Hematopoietic multipotent progenitor cell (in vitro differentiated cells): ENCODE data around the gene GPC4. TPM values are rescaled to one million over a fixed set of nuclear protein-coding genes. Genes with fewer than 3 reads are reported as not detected.

Source experiments
- DNase-seq, 3 donors: peaks; one replicate each; pipeline ENCODE4 v3.0.0-alpha.2; 2011 to 2015; ENCODE audit warnings: low read depth in 2 of 3, low spot score in 2 of 3
- total RNA-seq: library from RNA; depleted of rRNA; stranded (reverse); fragments of >200 nt; gene quantifications from one replicate; pipeline ENCODE4 v1.2.3, GENCODE V29; 2012

Gene GPC4
- total RNA-seq, 1 donor, result under 0.01 TPM

- no peak for DNase-seq
Observed at GRCh38 chrX:133412665-133413064, 2.6 kb downstream of the GPC4 start.

DNA sequence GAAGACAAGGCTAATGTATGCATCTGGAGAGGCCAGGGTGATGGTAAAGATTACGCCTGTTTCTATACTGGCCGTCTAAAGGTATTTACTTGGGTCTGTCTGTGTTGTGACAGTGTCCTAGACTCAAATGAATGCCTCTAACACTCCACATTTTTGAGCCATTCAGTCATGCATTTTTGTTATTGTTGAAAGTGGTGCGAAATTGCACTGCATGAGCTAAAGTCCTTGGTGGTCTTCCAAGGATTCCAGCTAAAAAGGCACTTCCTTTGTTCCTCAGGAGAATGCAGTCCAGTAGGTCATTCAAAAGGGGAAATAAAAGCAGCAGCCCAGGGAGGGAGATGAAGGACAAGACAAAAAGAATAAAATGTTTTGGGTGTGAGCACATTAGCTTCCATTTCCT is 3.0 kb downstream of the GPC4 start:
- no peak for DNase-seq

- no peak for DNase-seq
Observed at GRCh38 chrX:133410550-133410949, 4.7 kb downstream of the GPC4 start.

GRCh38 chrX:133405498-133406185 is 9.6 kb downstream of the GPC4 start:
- no peak for DNase-seq

DNA sequence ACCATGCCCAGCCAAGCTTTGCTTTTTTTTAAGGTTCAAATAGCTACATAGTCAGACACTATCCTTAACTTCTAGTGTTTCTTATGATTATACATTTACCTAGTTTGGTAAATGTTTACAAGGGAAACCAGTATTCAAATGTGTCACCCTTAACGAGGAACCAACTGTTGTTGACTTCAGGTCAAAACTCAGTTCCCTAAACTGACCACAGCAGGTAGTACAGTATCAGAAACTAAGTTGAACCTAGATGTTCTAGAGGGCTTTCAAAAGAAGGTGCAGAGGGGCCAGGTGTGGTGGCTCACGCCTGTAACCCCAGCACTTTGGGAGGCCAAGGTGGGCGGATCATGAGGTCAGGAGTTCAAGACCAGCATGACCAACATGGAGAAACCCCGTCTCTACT is 11.3 kb downstream of the GPC4 start:
- no peak for DNase-seq

DNA sequence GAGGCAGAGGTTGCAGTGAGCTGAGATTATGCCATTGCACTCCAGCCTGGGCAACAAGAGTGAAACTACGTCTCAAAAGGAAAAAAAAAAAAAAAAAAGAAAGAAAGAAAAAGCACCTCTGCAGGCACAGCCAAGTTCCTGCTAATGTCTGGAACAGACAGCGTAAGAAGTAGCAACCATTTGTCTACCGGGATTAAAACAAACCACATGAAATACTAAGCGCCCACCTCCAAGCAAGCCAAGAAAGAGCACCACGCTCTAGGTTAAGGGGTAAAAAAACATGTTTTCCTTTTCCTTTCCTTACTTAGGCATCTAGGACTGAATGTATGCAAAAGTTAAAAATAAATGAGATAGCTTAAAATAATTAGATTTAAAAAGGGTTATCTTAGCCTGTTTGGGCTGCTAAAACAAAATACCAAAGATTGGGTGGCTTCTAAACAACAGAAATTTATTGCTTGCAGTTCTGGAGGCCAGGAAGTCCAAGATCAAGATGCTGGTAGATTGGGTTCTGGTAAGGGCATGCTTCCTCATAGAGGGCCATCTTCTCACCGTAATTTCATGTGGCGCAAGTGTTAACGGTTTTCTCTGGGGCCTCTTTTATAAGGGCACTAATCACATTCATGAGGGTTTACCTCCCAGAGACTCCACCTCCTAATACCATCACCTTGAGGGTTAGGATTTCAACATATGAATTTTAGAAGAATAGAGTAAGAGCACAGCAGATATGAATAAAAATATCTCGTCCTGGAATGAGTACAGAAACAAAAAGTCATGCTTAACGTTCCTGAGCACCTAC is 12.3 kb downstream of the GPC4 start:
- no peak for DNase-seq

GRCh38 chrX:133402042-133402453 is 13.2 kb downstream of the GPC4 start:
- DNase-seq, result no peak

DNA sequence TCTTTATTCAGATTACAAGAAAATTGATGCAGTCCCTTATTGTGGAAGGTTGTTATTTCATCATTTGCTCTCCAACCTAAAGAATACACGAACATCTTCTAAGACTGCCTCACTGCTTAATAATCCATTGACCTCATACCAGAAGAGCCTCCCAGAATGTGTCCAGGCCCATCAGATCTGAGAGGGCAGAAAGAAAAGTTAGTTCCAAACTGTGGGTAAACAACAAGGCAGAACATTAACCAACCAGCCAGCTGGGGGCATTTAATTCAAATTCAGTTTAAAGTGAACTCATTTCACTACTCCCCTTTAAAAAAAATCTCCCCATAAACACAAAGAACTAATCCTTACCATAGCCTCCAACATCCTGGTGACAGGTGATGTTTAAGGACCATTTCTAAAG is 13.8 kb downstream of the GPC4 start:
- no peak for DNase-seq

DNA sequence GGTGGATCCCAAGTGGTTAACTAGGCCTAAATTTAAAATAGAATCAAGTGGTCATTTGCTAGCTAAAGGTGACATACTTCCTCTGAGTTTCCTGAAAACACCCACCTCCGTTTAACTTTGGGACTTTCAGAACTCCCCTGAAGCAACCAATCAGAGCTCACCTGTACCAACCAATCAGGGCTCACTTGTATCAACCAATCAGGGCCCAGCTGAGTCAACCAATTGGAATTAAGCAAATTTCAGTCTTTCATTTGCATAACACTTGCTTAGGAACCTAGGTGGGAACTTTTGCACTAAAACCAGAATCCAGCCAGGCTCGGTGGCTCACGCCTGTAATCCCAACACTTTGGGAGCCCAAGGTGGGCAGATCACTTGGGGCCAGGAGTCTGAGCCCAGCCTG is 15.9 kb downstream of the GPC4 start:
- no peak for DNase-seq

GRCh38 chrX:133394765-133395164 is 20.5 kb downstream of the GPC4 start:
- DNase-seq, result no peak

- no peak for DNase-seq
Observed at GRCh38 chrX:133392671-133393070, 22.6 kb downstream of the GPC4 start.

- no peak for DNase-seq
Observed at GRCh38 chrX:133391111-133391510, 24.2 kb downstream of the GPC4 start.

GRCh38 chrX:133390676-133391075 is 24.6 kb downstream of the GPC4 start:
- DNase-seq, result no peak

DNA sequence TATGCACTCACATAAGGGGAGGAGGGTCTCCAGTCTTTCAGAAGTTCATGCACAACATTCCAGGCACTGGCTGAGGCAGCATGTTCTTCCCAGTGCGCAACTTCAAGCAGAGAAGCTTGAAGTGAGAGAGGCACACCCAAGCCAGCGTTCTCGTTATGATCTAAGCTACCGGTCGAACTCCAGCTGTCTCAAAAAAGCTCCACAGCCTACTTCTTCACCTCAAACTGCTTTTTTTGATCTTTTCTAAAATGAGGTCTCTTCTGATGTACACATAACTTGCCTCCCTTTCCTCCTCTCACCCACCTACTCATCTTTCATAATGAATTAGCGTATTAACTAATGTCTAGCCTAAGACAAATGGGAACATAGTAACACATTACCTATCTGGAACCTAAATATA is 25.3 kb downstream of the GPC4 start:
- no peak for DNase-seq

- DNase-seq, result no peak
Observed at GRCh38 chrX:133384454-133384853, 30.8 kb downstream of the GPC4 start.

DNA sequence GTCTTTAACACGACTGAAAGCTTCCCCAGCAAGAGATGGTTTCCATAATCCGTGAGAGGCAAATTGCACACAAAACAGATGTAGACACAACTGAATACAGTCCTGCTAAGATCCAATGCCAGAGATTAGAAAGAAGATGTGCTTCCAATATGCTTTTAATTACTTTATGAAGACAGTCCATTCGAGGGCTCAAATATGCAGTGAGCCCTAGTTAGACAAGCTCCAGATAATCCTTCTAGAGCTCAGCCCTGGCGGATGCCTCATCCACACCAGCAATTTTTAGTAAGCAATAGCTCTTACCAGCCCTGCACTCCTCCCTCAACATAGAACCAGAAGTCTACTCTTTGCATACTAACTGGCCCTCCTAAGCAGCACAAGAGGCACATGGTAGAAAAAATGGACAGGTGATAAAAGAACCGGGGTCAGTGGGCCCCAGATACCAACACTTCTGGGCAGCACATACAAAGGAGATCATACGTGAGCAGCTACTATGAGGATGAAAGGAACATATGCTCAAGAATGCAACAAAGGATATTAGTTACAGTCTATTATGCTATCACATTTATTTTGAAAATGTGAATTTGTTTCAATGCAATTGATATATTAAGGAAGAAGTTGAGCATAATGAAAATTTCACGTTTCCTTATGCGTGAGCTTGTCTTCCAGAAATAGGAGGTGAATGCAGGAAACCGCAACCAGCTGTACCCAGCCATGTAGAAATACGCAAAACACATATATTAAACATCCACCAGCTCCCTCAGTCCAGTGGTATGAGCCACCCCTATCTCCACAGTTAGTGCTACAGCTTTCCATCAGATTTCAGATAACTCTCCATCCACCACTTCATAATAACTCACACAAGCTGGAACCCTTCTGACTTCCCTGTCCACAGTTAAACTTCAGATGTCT is 34.3 kb downstream of the GPC4 start:
- DNase-seq, result no peak

DNA sequence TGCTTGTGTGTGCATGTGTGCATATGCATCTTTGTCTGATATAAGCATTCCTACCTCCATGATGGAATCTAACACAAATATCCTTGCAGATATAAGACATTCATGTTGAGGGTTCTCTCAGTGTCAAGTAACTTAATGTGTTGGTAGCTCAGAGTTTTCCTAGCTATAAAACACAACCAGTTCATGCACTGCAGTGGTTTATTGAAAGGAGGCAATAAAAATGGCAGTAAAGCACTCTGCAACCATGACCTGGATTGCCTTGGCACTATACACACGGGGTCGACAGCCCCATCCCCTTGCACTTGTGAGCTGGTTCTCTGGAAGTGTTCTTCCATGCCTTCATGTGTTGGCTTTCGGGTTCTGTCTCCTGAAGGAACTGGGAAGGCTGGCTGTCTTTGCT is 38.9 kb downstream of the GPC4 start:
- no peak for DNase-seq

- no peak for DNase-seq
Observed at GRCh38 chrX:133375615-133376340, 39.5 kb downstream of the GPC4 start.

DNA sequence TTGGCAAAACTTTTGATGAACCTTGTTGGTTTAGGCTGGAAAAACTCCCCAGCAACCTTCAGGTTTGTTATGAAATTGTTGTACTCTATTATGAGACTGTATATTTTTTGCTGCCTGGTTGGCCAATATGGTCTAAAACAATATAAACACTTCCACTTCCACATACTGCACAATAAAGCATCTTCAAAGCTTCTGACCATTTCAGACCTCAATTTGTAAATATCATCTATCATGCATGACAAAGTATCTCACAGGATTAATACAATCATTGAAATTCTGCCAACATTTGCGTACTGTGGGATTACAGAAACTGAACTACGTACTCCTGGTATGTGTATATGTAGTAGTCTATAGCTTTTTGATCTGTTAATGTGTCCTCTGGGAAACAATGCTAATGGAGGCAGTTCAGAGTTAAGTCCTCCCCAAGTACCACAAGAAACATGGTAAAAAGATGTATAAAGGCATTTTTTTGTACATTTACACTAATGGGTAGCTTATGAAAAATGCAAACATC is 40.4 kb downstream of the GPC4 start:
- no peak for DNase-seq

GRCh38 chrX:133373386-133374079 is 41.8 kb downstream of the GPC4 start:
- DNase-seq, result no peak
